OCI-LY1 (cell line): Measurements from ENCODE around the gene PHKB.

Experiments
- CTCF ChIP-seq: fragments of 200-600 bp; sonication (generic), shearing (Covaris generic); IDR thresholded peaks from 2 replicates; pipeline ENCODE4 v1.5.1; 2017; ENCODE audit warnings: mild to moderate bottlenecking, antibody characterized with exemption, low read length, moderate library complexity, mixed read lengths
- EZH2 ChIP-seq: fragments of 200-600 bp; sonication (generic), shearing (Covaris generic); IDR thresholded peaks from 2 replicates; pipeline ENCODE4 v1.8.0; 2017; ENCODE audit warnings: borderline replicate concordance, mixed run types, mild to moderate bottlenecking, antibody characterized with exemption, low read length, moderate library complexity, mixed read lengths

GRCh38 chr16:47523342-47524006, 62.3 kb downstream of the PHKB start:
- TF ChIP-seq CTCF (no peak), EZH2 (no peak)
